Measurements from ENCODE around the gene PLXNB1. TPM values are rescaled to one million over a fixed set of nuclear protein-coding genes. Genes with fewer than 3 reads are reported as not detected.
A peak's percentile ranks its signal among the peaks of the same experiment; 100 is the strongest.

The PLXNB1 gene
- total and polyA plus RNA-seq, 4 donors, result 36.0 to 123 (median 86.1) TPM

GRCh38 chr3:48439820-48440589, 10.1 kb upstream of the PLXNB1 start, which contains the start of the genes CCDC51 and TMA7:
Gene CCDC51, minus strand, starts transcription at chr3:48440119. Its CDS starts 4,991 bp downstream, at chr3:48435128.
Gene TMA7, plus strand, starts transcription at chr3:48440257. Its CDS starts 40 bp downstream, at chr3:48440297.
- 0 to 1% methylated on average over 54 of the region's 54 CpGs for WGBS, 2 donors

GRCh38 chr3:48437812-48438211, 7.9 kb upstream of the PLXNB1 start:
- ATAC-seq (ENCODE audit: insufficient read depth, low FRiP score) (no peak), DNase-seq (no peak)
- Histone ChIP-seq H3K27me3 (ENCODE audit: control insufficient read depth in 3 of 3, insufficient read depth in 3 of 3, low read length in 2 of 3) (no peaks in the 10 kb centered on the region), H3K36me3 (ENCODE audit: control insufficient read depth in 4 of 4, insufficient read depth in 4 of 4, low read length in 4 of 4) (peaks cover 0 to 17% (median 14%) of the 10 kb centered on the region in 4 donors), H3K4me1 (ENCODE audit: control insufficient read depth in 5 of 5, insufficient read depth in 5 of 5, low read length in 5 of 5) (peaks cover 0 to 12% (median 4%) of the 10 kb centered on the region in 5 donors), H3K27ac (ENCODE audit: low read depth in 1 of 2, low read length in 1 of 2) (no peak overlapping the region), H3K4me3 (no peak overlapping the region), H3K9ac (ENCODE audit: insufficient read depth in 1 of 2, low read length in 2 of 2) (no peak overlapping the region), H3K9me3 (ENCODE audit: control insufficient read depth in 4 of 4, insufficient read depth in 3 of 4, low read length in 3 of 4) (no peaks in the 10 kb centered on the region)
- 79 to 84% methylated on average over 4 of the region's 4 CpGs for WGBS, 2 donors
- TF ChIP-seq CTCF (IDR thresholded peaks at IDR 0.05; ENCODE audit: control extremely low read depth, extremely low read depth), result no peak

More at GRCh38 chr3:48439820-48440589, 10.1 kb upstream of the PLXNB1 start, which contains the start of the genes CCDC51 and TMA7:
- no peaks in the 10 kb centered on the region for H3K9me3 ChIP-seq (ENCODE audit: control insufficient read depth in 4 of 4, insufficient read depth in 3 of 4, low read length in 3 of 4)
- peak; percentile 97 for ATAC-seq (ENCODE audit: insufficient read depth, low FRiP score)
- no peak for TF ChIP-seq CTCF (IDR thresholded peaks at IDR 0.05; ENCODE audit: control extremely low read depth, extremely low read depth)
- H3K4me1 ChIP-seq (ENCODE audit: control insufficient read depth in 5 of 5, insufficient read depth in 5 of 5, low read length in 5 of 5), result peaks cover 0 to 12% (median 1%) of the 10 kb centered on the region in 5 donors
- peak; percentile 97 to 98 (median 98) for DNase-seq
- no peaks in the 10 kb centered on the region for H3K27me3 ChIP-seq (ENCODE audit: control insufficient read depth in 3 of 3, insufficient read depth in 3 of 3, low read length in 2 of 3)
- peak within 1 kb of the TSS; percentile 73 for H3K4me3 ChIP-seq
- peaks cover 0 to 13% (median 7%) of the 10 kb centered on the region in 4 donors for H3K36me3 ChIP-seq (ENCODE audit: control insufficient read depth in 4 of 4, insufficient read depth in 4 of 4, low read length in 4 of 4)
- peak within 1 kb of the TSS; percentile 89 to 99 for H3K27ac ChIP-seq (ENCODE audit: low read depth in 1 of 2, low read length in 1 of 2)
- peak within 1 kb of the TSS; percentile 64 to 86 for H3K9ac ChIP-seq (ENCODE audit: insufficient read depth in 1 of 2, low read length in 2 of 2)

- H3K9me3 ChIP-seq (ENCODE audit: control insufficient read depth in 4 of 4, insufficient read depth in 3 of 4, low read length in 3 of 4), result no peaks in the 10 kb centered on the region
- peaks cover 0 to 19% (median 17%) of the 10 kb centered on the region in 4 donors for H3K36me3 ChIP-seq (ENCODE audit: control insufficient read depth in 4 of 4, insufficient read depth in 4 of 4, low read length in 4 of 4)
- H3K4me3 ChIP-seq, result no peak overlapping the region
- no peak overlapping the region for H3K9ac ChIP-seq (ENCODE audit: insufficient read depth in 1 of 2, low read length in 2 of 2)
- no peak overlapping the region for H3K27ac ChIP-seq (ENCODE audit: low read depth in 1 of 2, low read length in 1 of 2)
- no peak for ATAC-seq (ENCODE audit: insufficient read depth, low FRiP score)
- DNase-seq, result no peak
- no peak for TF ChIP-seq CTCF (IDR thresholded peaks at IDR 0.05; ENCODE audit: control extremely low read depth, extremely low read depth)
- no peaks in the 10 kb centered on the region for H3K27me3 ChIP-seq (ENCODE audit: control insufficient read depth in 3 of 3, insufficient read depth in 3 of 3, low read length in 2 of 3)
- H3K4me1 ChIP-seq (ENCODE audit: control insufficient read depth in 5 of 5, insufficient read depth in 5 of 5, low read length in 5 of 5), result peaks cover 0 to 12% (median 4%) of the 10 kb centered on the region in 5 donors
- WGBS, 2 donors, result 88 to 93% methylated on average over 7 of the region's 7 CpGs
Measured at GRCh38 chr3:48436855-48437254, 7.0 kb upstream of the PLXNB1 start.
